ENCODE data around the gene C1orf21.

The C1orf21 gene

GRCh38 chr1:184563308-184563707 is 176.5 kb downstream of the C1orf21 start:
- DNase-seq: peak; percentile 11

GRCh38 chr1:184567009-184567408 is 180.2 kb downstream of the C1orf21 start:
- no peak for DNase-seq

GRCh38 chr1:184567637-184568036 is 180.8 kb downstream of the C1orf21 start:
- peak; percentile 78 for DNase-seq

- no peak for DNase-seq
Measured at GRCh38 chr1:184568148-184568547, 181.3 kb downstream of the C1orf21 start.

- no peak for DNase-seq
Measured at GRCh38 chr1:184569106-184569505, 182.3 kb downstream of the C1orf21 start.

GRCh38 chr1:184574588-184574987 is 187.8 kb downstream of the C1orf21 start:
- DNase-seq: no peak

GRCh38 chr1:184576822-184577221 is 190.0 kb downstream of the C1orf21 start:
- DNase-seq: no peak

GRCh38 chr1:184577319-184577718 is 190.5 kb downstream of the C1orf21 start:
- no peak for DNase-seq

- DNase-seq: no peak
Measured at GRCh38 chr1:184582411-184582810, 195.6 kb downstream of the C1orf21 start.

- DNase-seq: no peak
Measured at GRCh38 chr1:184583849-184584248, 197.0 kb downstream of the C1orf21 start.

- no peak for DNase-seq
Measured at GRCh38 chr1:184588701-184589100, 201.9 kb downstream of the C1orf21 start.

GRCh38 chr1:184590163-184590750 is 203.4 kb downstream of the C1orf21 start:
- no peak for DNase-seq

- DNase-seq: no peak
Measured at GRCh38 chr1:184593597-184593996, 206.8 kb downstream of the C1orf21 start.

- peak; percentile 17 for DNase-seq
Measured at GRCh38 chr1:184595596-184595995, 208.8 kb downstream of the C1orf21 start.

GRCh38 chr1:184596950-184597645 is 210.3 kb downstream of the C1orf21 start:
- DNase-seq: no peak

- no peak for DNase-seq
Measured at GRCh38 chr1:184597650-184598357, 211.0 kb downstream of the C1orf21 start.

GRCh38 chr1:184598403-184599193 is 211.8 kb downstream of the C1orf21 start:
- no peak for DNase-seq

- no peak for DNase-seq
Measured at GRCh38 chr1:184604152-184604900, 217.5 kb downstream of the C1orf21 start.

GRCh38 chr1:184605941-184606340 is 219.1 kb downstream of the C1orf21 start:
- no peak for DNase-seq

GRCh38 chr1:184606786-184607185 is 220.0 kb downstream of the C1orf21 start:
- DNase-seq: no peak

- no peak for DNase-seq
Measured at GRCh38 chr1:184608581-184608980, 221.8 kb downstream of the C1orf21 start.

- DNase-seq: no peak
Measured at GRCh38 chr1:184608990-184609389, 222.2 kb downstream of the C1orf21 start.

All from MV-4-11 (cell line).